Calu3 (cell line): ENCODE measurements around the gene WT1. TPM values are rescaled to one million over a fixed set of nuclear protein-coding genes. Genes with fewer than 3 reads are reported as not detected.

ENCODE experiments used
- BruUV-seq: library from RNA; stranded (reverse); fragments of 400-500 nt; replicated peaks from 2 replicates; lab custom pipeline; 2021; lab: Mats Ljungman, UMichigan
- CTCF ChIA-PET: fragments of 300-600 bp; sonication (Branson Sonifier 250); formaldehyde crosslinking; loops from one replicate; lab custom pipeline; 2022; ENCODE audit warnings: antibody characterized with exemption; lab: Charles Lee
- DNase-seq: peaks from one replicate; pipeline ENCODE4 v3.0.0; 2022
- H3K27ac Mint-ChIP-seq: one replicate; pipeline ENCODE4 v1.8.0; 2022; ENCODE audit warnings: mixed read lengths; ENCODE audit not compliant: unreplicated experiment
- H3K27me3 Mint-ChIP-seq: one replicate; pipeline ENCODE4 v1.8.0; 2022; ENCODE audit warnings: mixed read lengths; ENCODE audit not compliant: unreplicated experiment
- H3K36me3 Mint-ChIP-seq: one replicate; pipeline ENCODE4 v1.8.0; 2022; ENCODE audit warnings: mild to moderate bottlenecking, moderate library complexity, mixed read lengths; ENCODE audit not compliant: insufficient read depth, unreplicated experiment
- H3K4me1 Mint-ChIP-seq: one replicate; pipeline ENCODE4 v1.8.0; 2022; ENCODE audit warnings: mild to moderate bottlenecking, low read depth, mixed read lengths; ENCODE audit not compliant: unreplicated experiment
- H3K4me3 Mint-ChIP-seq: one replicate; pipeline ENCODE4 v1.8.0; 2022; ENCODE audit warnings: mild to moderate bottlenecking, low read depth, moderate library complexity, mixed read lengths; ENCODE audit not compliant: unreplicated experiment
- H3K9me3 Mint-ChIP-seq: one replicate; pipeline ENCODE4 v1.8.0; 2022; ENCODE audit warnings: low read depth, mixed read lengths; ENCODE audit not compliant: unreplicated experiment
- CTCF ChIP-seq: fragments of 200-600 bp; IDR thresholded peaks from one replicate; pipeline ENCODE4 v1.8.0; 2022; ENCODE audit warnings: antibody characterized with exemption; ENCODE audit not compliant: unreplicated experiment
- intact Hi-C: fragments of 100-400 bp; cut with micrococcal nuclease; formaldehyde crosslinking; loops from one replicate; pipeline ENCODE4 v1.10.0; 2022; ENCODE audit not compliant: unreplicated experiment
- total RNA-seq: library from RNA; stranded (reverse); gene quantifications from 2 replicates; pipeline ENCODE4 v1.2.3, GENCODE V29; 2022

Gene WT1
- total RNA-seq, 1 experiment from 2014 or later, result not detected

GRCh38 chr11:32426192-32426591 is 9.1 kb downstream of the WT1 start:
- BruUV-seq, result no TSS peak
- Mint-ChIP-seq H3K4me3 (no peak overlapping the region), H3K27me3 (peaks cover 66% of the 10 kb centered on the region), H3K9me3 (peaks cover 2% of the 10 kb centered on the region), H3K27ac (no peak overlapping the region), H3K4me1 (no peaks in the 10 kb centered on the region), H3K36me3 (no peaks in the 10 kb centered on the region)
- TF ChIP-seq CTCF, result no peak
- no peak for DNase-seq
- CTCF ChIA-PET, result no interaction called here
- intact Hi-C loops, result no loop called here

GRCh38 chr11:32425761-32426160 is 9.6 kb downstream of the WT1 start:
- no TSS peak for BruUV-seq
- TF ChIP-seq CTCF, result no peak

GRCh38 chr11:32422545-32422944 is 12.8 kb downstream of the WT1 start:
- no peak overlapping the region for H3K4me3 Mint-ChIP-seq
- H3K27me3 Mint-ChIP-seq, result peaks cover 80% of the 10 kb centered on the region
- H3K4me1 Mint-ChIP-seq, result no peaks in the 10 kb centered on the region
- CTCF ChIA-PET, result no interaction called here
- H3K36me3 Mint-ChIP-seq, result no peaks in the 10 kb centered on the region
- intact Hi-C loops, result no loop called here
- H3K9me3 Mint-ChIP-seq, result no peaks in the 10 kb centered on the region
- BruUV-seq, result no TSS peak
- no peak for TF ChIP-seq CTCF
- no peak for DNase-seq
- no peak overlapping the region for H3K27ac Mint-ChIP-seq

More at GRCh38 chr11:32425761-32426160, 9.6 kb downstream of the WT1 start:
- Mint-ChIP-seq H3K4me3 (no peak overlapping the region), H3K4me1 (no peaks in the 10 kb centered on the region), H3K27me3 (peaks cover 69% of the 10 kb centered on the region), H3K27ac (no peak overlapping the region), H3K36me3 (no peaks in the 10 kb centered on the region), H3K9me3 (peaks cover 2% of the 10 kb centered on the region)
- CTCF ChIA-PET, result no interaction called here
- intact Hi-C loops, result no loop called here
- no peak for DNase-seq

- Mint-ChIP-seq H3K4me3 (no peak overlapping the region), H3K36me3 (no peaks in the 10 kb centered on the region), H3K4me1 (no peaks in the 10 kb centered on the region), H3K9me3 (no peaks in the 10 kb centered on the region), H3K27ac (no peak overlapping the region), H3K27me3 (peaks cover 85% of the 10 kb centered on the region)
- TF ChIP-seq CTCF, result no peak
- no TSS peak for BruUV-seq
- intact Hi-C loops, result no loop called here
- CTCF ChIA-PET, result no interaction called here
- DNase-seq, result no peak
Observed at GRCh38 chr11:32421992-32422391, 13.3 kb downstream of the WT1 start.
